K562 (cell line): ENCODE measurements around the gene PRDM1. TPM values are rescaled to one million over a fixed set of nuclear protein-coding genes. Genes with fewer than 3 reads are reported as not detected.

Experiments used
- ATAC-seq: fragments of 200-7000 bp; cut with Tn5 transposase; 3 replicates; pipeline ENCODE4 v1.9.1; 2020; ENCODE audit warnings: moderate library complexity
- BruUV-seq: library from RNA; stranded (reverse); fragments of 400-500 nt; replicated peaks from 2 replicates; lab custom pipeline; 2021; lab: Mats Ljungman, UMichigan
- CTCF ChIA-PET: fragments of 300-600 bp; formaldehyde crosslinking; extraction: SDS; loops from one replicate; lab custom pipeline; 2021; ENCODE audit warnings: low intra/inter-chr PET ratio; lab: Yijun Ruan, JAX
- POLR2A ChIA-PET: fragments of 300-600, 350-650 bp; sonication (Branson Sonifier 250); formaldehyde crosslinking; extraction: SDS; loops from one replicate; lab custom pipeline; 2021; ENCODE audit warnings: antibody characterized with exemption, inconsistent platforms; lab: Yijun Ruan, JAX
- DNase-seq, 4 experiments: peaks; one replicate each; pipeline versions ENCODE4 v3.0.0 to v3.0.0-alpha.2; 2011 to 2018; ENCODE audit warnings: low spot score in 3 of 4, mixed read lengths in 3 of 4; ENCODE audit errors: extremely low read depth in 1 of 4
- FAIRE-seq: peaks from 2 replicates; lab custom pipeline; 2011; peaks lifted over from hg19 to GRCh38; lab: Jason Lieb, UNC
- H2AFZ ChIP-seq: 2 replicates; pipeline ENCODE4 v1.6.0; 2011; ENCODE audit warnings: low read depth, low read length, control low read depth, inconsistent platforms
- H3K27ac ChIP-seq: fragments of 200-600 bp; 3 replicates; pipeline ENCODE4 v1.8.0; 2011; ENCODE audit warnings: low read depth, mild to moderate bottlenecking, control low read depth, inconsistent platforms, low read length, moderate library complexity, mixed read lengths; ENCODE audit errors: extremely low read depth
- H3K27me3 ChIP-seq, 2 experiments: fragments of 300-600 bp in 1 of 2; 2 replicates in 1 of 2; 3 replicates in 1 of 2; pipeline versions ENCODE4 v1.6.0 to v1.8.0; 2011; ENCODE audit warnings: inconsistent platforms in 2 of 2, low read length in 2 of 2, mild to moderate bottlenecking in 1 of 2, mixed read lengths in 1 of 2, moderate library complexity in 1 of 2; ENCODE audit not compliant: control insufficient read depth in 2 of 2, insufficient read depth in 2 of 2
- H3K36me3 ChIP-seq: fragments of 300-600 bp; 3 replicates; pipeline ENCODE4 v1.8.0; 2011; ENCODE audit warnings: mild to moderate bottlenecking, low read length, inconsistent platforms; ENCODE audit not compliant: control insufficient read depth, insufficient read depth
- H3K4me1 ChIP-seq, 2 experiments: fragments of 200-600 bp in 1 of 2; replicated peaks in 1 of 2; 2 replicates in 1 of 2; 3 replicates in 1 of 2; pipeline versions ENCODE4 v1.5.1 to v1.8.0; 2011; ENCODE audit warnings: inconsistent platforms in 2 of 2, low read length in 2 of 2, mild to moderate bottlenecking in 1 of 2, mixed read lengths in 1 of 2, moderate library complexity in 1 of 2; ENCODE audit not compliant: control insufficient read depth in 2 of 2, insufficient read depth in 2 of 2
- H3K4me2 ChIP-seq: 2 replicates; pipeline ENCODE4 v1.6.1; 2011; ENCODE audit warnings: low read length, control low read depth, inconsistent platforms, mixed read lengths; ENCODE audit not compliant: insufficient read depth
- H3K4me3 ChIP-seq: fragments of 200-600 bp; sonication (generic), shearing (Covaris generic); 2 replicates; pipeline ENCODE4 v1.5.1; 2016; ENCODE audit warnings: control low read depth, inconsistent platforms
- H3K79me2 ChIP-seq: fragments of 200-600 bp; 3 replicates; pipeline ENCODE4 v1.8.0; 2011; ENCODE audit warnings: low read length, inconsistent platforms; ENCODE audit not compliant: control insufficient read depth, insufficient read depth
- H3K9ac ChIP-seq, 2 experiments: 2 replicates each; pipeline versions ENCODE4 v1.6.0 to v1.6.1; 2011; ENCODE audit warnings: low read depth in 2 of 2, low read length in 2 of 2, control low read depth in 1 of 2, inconsistent platforms in 1 of 2, mild to moderate bottlenecking in 1 of 2, mixed read lengths in 1 of 2; ENCODE audit not compliant: insufficient read depth in 1 of 2
- H3K9me1 ChIP-seq: one replicate; pipeline ENCODE4 v1.6.0; 2011; ENCODE audit warnings: inconsistent platforms, mild to moderate bottlenecking, low read length, moderate library complexity; ENCODE audit not compliant: control insufficient read depth, insufficient read depth
- H3K9me3 ChIP-seq: replicated peaks from 2 replicates; pipeline ENCODE4 v1.5.1; 2011; ENCODE audit warnings: low read depth, low read length, inconsistent platforms; ENCODE audit not compliant: control insufficient read depth, insufficient read depth
- H4K20me1 ChIP-seq: replicated peaks from 2 replicates; pipeline ENCODE4 v1.6.1; 2011; ENCODE audit warnings: low read length, inconsistent platforms, mixed read lengths; ENCODE audit not compliant: control insufficient read depth, insufficient read depth
- WGBS: fragments of 100-300 bp; shearing (Covaris generic); methylation state at CpG from one replicate; pipeline ENCODE4 v1.1.6; 2016; ENCODE audit warnings: low coverage, mixed read lengths; ENCODE audit not compliant: insufficient coverage; ENCODE audit errors: missing lambda C conversion rate; 5-methylcytosine and 5-hydroxymethylcytosine counted together
- in situ Hi-C: fragments of 300-500 bp; cut with MboI; formaldehyde crosslinking; loops from 4 replicates; pipeline ENCODE4 v1.15.0; 2018; ENCODE audit warnings: inconsistent platforms, mixed read lengths
- intact Hi-C: fragments of 100-400 bp; cut with micrococcal nuclease; formaldehyde crosslinking; loops from 2 replicates; pipeline ENCODE4 v1.14.2; 2022
- polyA plus RNA-seq, 8 experiments: library from polyadenylated mRNA; depleted of rRNA in 4 of 8; stranded (reverse) in 5 of 8; unstranded in 3 of 8; fragments of >200 nt; fragmentation: Nextera tagmentation in 2 of 8; fragmentation: Illumina TruSeq in 1 of 8; extraction: Ambion mirVana in 2 of 8; extraction: Trizol in 1 of 8; gene quantifications; 2 replicates each; pipeline versions ENCODE4 v1.2.1 to v1.2.3, GENCODE V29; 2011 to 2014; ENCODE audit warnings: inconsistent platforms in 1 of 8, missing spikeins in 1 of 8
- total RNA-seq, 7 experiments: library from RNA; depleted of rRNA in 6 of 7; stranded (reverse); fragments of >200 nt in 6 of 7; fragmentation: Illumina TruSeq in 2 of 7; extraction: Trizol in 2 of 7; gene quantifications; 2 replicates each; pipeline versions ENCODE4 v1.2.1 to v1.2.3, GENCODE V29; 2011 to 2021; ENCODE audit warnings: low replicate concordance in 1 of 7
- TF ChIP-seq, protein P1 (sequence below), 2 experiments: fragments of 450-650 bp in 1 of 2; sonication (generic) in 1 of 2; formaldehyde crosslinking in 1 of 2; IDR thresholded peaks; 2 replicates each; pipeline versions ENCODE4 v1.7.1 to v1.9.0; 2016 to 2022; ENCODE audit warnings: inconsistent platforms in 1 of 2, mild to moderate bottlenecking in 1 of 2, missing genetic modification reagents in 1 of 2
- TF ChIP-seq, protein P2 (sequence below): fragments of 250-450 bp; sonication (Bioruptor Pico); IDR thresholded peaks from 2 replicates; pipeline ENCODE4 v1.4.0; 2020

The PRDM1 gene
- total and polyA plus RNA-seq, 9 of the 15 experiments (the other 6 are each of a cell fraction or from before 2014, with no cell fraction given), result 0.09 to 0.89 (median 0.27) TPM

DNA sequence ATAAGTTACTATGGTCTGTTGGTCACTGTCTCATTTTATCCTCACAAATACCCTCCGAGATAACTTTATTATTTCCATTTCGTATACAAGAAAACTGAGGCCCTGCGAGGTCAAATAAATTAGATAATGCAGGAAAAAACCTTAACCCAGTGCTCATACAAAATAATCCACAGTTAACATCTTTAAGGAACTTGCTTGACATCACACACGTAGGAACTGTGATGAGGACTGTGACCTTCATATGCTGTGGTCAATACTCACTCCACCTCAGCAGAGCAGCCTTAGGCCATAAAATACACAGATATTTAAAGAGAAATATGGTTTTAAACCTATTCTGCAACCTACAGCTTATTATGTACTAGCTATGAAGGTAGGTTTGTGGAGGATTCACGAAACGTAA lies 34.3 kb downstream of the PRDM1 start:
- Histone ChIP-seq H3K9me3 (no peaks in the 10 kb centered on the region), H3K4me1 (peaks cover 7 to 11% of the 10 kb centered on the region in 2 experiments; a peak in 4 of 5 replicates), H3K27ac (no peak overlapping the region), H3K4me2 (no peak overlapping the region), H3K9ac (no peak overlapping the region), H2AFZ (no peak overlapping the region), H3K36me3 (no peaks in the 10 kb centered on the region), H3K27me3 (no peaks in the 10 kb centered on the region), H3K9me1 (no peaks in the 10 kb centered on the region), H3K79me2 (no peaks in the 10 kb centered on the region), H3K4me3 (no peak overlapping the region), H4K20me1 (no peaks in the 10 kb centered on the region)
- FAIRE-seq (no peak), ATAC-seq (no peak), DNase-seq (no peak)
- ChIA-PET POLR2A (interaction anchor here (0.7 kb wide), 1 partner anchor 8 kb away, joined by 3 read pairs; no protein-coding TSS in a partner anchor), CTCF (no interaction called here)
- intact Hi-C loops, result no loop called here
- in situ Hi-C loops, result no loop called here
- WGBS, result 59% methylated on average over 6 of the region's 6 CpGs
- TF ChIP-seq, protein P1, sequence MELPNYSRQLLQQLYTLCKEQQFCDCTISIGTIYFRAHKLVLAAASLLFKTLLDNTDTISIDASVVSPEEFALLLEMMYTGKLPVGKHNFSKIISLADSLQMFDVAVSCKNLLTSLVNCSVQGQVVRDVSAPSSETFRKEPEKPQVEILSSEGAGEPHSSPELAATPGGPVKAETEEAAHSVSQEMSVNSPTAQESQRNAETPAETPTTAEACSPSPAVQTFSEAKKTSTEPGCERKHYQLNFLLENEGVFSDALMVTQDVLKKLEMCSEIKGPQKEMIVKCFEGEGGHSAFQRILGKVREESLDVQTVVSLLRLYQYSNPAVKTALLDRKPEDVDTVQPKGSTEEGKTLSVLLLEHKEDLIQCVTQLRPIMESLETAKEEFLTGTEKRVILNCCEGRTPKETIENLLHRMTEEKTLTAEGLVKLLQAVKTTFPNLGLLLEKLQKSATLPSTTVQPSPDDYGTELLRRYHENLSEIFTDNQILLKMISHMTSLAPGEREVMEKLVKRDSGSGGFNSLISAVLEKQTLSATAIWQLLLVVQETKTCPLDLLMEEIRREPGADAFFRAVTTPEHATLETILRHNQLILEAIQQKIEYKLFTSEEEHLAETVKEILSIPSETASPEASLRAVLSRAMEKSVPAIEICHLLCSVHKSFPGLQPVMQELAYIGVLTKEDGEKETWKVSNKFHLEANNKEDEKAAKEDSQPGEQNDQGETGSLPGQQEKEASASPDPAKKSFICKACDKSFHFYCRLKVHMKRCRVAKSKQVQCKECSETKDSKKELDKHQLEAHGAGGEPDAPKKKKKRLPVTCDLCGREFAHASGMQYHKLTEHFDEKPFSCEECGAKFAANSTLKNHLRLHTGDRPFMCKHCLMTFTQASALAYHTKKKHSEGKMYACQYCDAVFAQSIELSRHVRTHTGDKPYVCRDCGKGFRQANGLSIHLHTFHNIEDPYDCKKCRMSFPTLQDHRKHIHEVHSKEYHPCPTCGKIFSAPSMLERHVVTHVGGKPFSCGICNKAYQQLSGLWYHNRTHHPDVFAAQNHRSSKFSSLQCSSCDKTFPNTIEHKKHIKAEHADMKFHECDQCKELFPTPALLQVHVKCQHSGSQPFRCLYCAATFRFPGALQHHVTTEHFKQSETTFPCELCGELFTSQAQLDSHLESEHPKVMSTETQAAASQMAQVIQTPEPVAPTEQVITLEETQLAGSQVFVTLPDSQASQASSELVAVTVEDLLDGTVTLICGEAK (IDR thresholded peaks at IDR 0.05), result 0 out of 2 replicates have a peak, but pooled peaks have one; percentile 23
- TF ChIP-seq, protein P1 (CRISPR knock-in tag; IDR thresholded peaks at IDR 0.05), result no peak
- TF ChIP-seq, protein P2, sequence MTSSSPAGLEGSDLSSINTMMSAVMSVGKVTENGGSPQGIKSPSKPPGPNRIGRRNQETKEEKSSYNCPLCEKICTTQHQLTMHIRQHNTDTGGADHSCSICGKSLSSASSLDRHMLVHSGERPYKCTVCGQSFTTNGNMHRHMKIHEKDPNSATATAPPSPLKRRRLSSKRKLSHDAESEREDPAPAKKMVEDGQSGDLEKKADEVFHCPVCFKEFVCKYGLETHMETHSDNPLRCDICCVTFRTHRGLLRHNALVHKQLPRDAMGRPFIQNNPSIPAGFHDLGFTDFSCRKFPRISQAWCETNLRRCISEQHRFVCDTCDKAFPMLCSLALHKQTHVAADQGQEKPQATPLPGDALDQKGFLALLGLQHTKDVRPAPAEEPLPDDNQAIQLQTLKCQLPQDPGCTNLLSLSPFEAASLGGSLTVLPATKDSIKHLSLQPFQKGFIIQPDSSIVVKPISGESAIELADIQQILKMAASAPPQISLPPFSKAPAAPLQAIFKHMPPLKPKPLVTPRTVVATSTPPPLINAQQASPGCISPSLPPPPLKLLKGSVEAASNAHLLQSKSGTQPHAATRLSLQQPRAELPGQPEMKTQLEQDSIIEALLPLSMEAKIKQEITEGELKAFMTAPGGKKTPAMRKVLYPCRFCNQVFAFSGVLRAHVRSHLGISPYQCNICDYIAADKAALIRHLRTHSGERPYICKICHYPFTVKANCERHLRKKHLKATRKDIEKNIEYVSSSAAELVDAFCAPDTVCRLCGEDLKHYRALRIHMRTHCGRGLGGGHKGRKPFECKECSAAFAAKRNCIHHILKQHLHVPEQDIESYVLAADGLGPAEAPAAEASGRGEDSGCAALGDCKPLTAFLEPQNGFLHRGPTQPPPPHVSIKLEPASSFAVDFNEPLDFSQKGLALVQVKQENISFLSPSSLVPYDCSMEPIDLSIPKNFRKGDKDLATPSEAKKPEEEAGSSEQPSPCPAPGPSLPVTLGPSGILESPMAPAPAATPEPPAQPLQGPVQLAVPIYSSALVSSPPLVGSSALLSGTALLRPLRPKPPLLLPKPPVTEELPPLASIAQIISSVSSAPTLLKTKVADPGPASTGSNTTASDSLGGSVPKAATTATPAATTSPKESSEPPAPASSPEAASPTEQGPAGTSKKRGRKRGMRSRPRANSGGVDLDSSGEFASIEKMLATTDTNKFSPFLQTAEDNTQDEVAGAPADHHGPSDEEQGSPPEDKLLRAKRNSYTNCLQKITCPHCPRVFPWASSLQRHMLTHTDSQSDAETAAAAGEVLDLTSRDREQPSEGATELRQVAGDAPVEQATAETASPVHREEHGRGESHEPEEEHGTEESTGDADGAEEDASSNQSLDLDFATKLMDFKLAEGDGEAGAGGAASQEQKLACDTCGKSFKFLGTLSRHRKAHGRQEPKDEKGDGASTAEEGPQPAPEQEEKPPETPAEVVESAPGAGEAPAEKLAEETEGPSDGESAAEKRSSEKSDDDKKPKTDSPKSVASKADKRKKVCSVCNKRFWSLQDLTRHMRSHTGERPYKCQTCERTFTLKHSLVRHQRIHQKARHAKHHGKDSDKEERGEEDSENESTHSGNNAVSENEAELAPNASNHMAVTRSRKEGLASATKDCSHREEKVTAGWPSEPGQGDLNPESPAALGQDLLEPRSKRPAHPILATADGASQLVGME (CRISPR knock-in tag), result no peak
- no TSS peak for BruUV-seq
